GM11168 (cell line): ENCODE data around the gene FOXA2.

ENCODE experiments used
- in situ Hi-C: fragments of 300-500 bp; cut with MboI; formaldehyde crosslinking; loops from one replicate; pipeline ENCODE4 v1.12.0; 2022; ENCODE audit warnings: low sequenced_read_pairs; ENCODE audit not compliant: unreplicated experiment

Gene FOXA2

GRCh38 chr20:22584922-22585785, 782 bp upstream of the FOXA2 start:
- in situ Hi-C loops: loop anchor here (5.0 to 25.0 kb wide), 2 partner anchors 248 to 1073 kb away; partner anchors contain the start of gene NKX2-2

- in situ Hi-C loops: loop anchor here (25.0 kb wide), 1 partner anchor 1072 kb away; the partner anchor contains the start of gene NKX2-2
Measured at GRCh38 chr20:22583773-22584521, 425 bp downstream of the FOXA2 start.

- in situ Hi-C loops: loop anchor here (25.0 kb wide), 1 partner anchor 1071 kb away; the partner anchor contains the start of gene NKX2-2
Measured at GRCh38 chr20:22582964-22583772, 1.2 kb downstream of the FOXA2 start.

- in situ Hi-C loops: loop anchor here (25.0 kb wide), 1 partner anchor 1070 kb away; the partner anchor contains the start of gene NKX2-2
Measured at GRCh38 chr20:22582386-22582963, 1.9 kb downstream of the FOXA2 start.

GRCh38 chr20:22581437-22582385, 2.7 kb downstream of the FOXA2 start:
- in situ Hi-C loops: loop anchor here (25.0 kb wide), 1 partner anchor 1069 kb away; the partner anchor contains the start of gene NKX2-2

- in situ Hi-C loops: loop anchor here (10.0 to 25.0 kb wide), 2 partner anchors 225 to 1068 kb away; partner anchors contain the start of gene NKX2-2
Measured at GRCh38 chr20:22579711-22580697, 4.4 kb downstream of the FOXA2 start.

- in situ Hi-C loops: loop anchor here (10.0 to 25.0 kb wide), 2 partner anchors 224 to 1067 kb away; partner anchors contain the start of gene NKX2-2
Measured at GRCh38 chr20:22579119-22579427, 5.3 kb downstream of the FOXA2 start.

GRCh38 chr20:22578221-22579118, 5.9 kb downstream of the FOXA2 start:
- in situ Hi-C loops: loop anchor here (10.0 to 25.0 kb wide), 2 partner anchors 224 to 1066 kb away; partner anchors contain the start of gene NKX2-2

- in situ Hi-C loops: loop anchor here (10.0 to 25.0 kb wide), 2 partner anchors 223 to 1065 kb away; partner anchors contain the start of gene NKX2-2
Measured at GRCh38 chr20:22577515-22578220, 6.7 kb downstream of the FOXA2 start.

GRCh38 chr20:22576733-22577514, 7.4 kb downstream of the FOXA2 start:
- in situ Hi-C loops: loop anchor here (10.0 to 25.0 kb wide), 2 partner anchors 222 to 1065 kb away; partner anchors contain the start of gene NKX2-2

- in situ Hi-C loops: loop anchor here (10.0 to 25.0 kb wide), 2 partner anchors 221 to 1064 kb away; partner anchors contain the start of gene NKX2-2
Measured at GRCh38 chr20:22576273-22576672, 8.1 kb downstream of the FOXA2 start.

- in situ Hi-C loops: loop anchor here (10.0 to 25.0 kb wide), 2 partner anchors 221 to 1063 kb away; partner anchors contain the start of gene NKX2-2
Measured at GRCh38 chr20:22575737-22576136, 8.6 kb downstream of the FOXA2 start.

GRCh38 chr20:22575087-22575721, 9.2 kb downstream of the FOXA2 start:
- in situ Hi-C loops: loop anchor here (10.0 to 25.0 kb wide), 2 partner anchors 220 to 1063 kb away; partner anchors contain the start of gene NKX2-2

- in situ Hi-C loops: loop anchor here (10.0 to 25.0 kb wide), 2 partner anchors 220 to 1062 kb away; partner anchors contain the start of gene NKX2-2
Measured at GRCh38 chr20:22574545-22575086, 9.8 kb downstream of the FOXA2 start.
